Measurements from ENCODE around the gene KRTAP3-1. TPM values are rescaled to one million over a fixed set of nuclear protein-coding genes. Genes with fewer than 3 reads are reported as not detected.
A peak's percentile ranks its signal among the peaks of the same experiment; 100 is the strongest.
"Not testable (repeated sequence)": the region's sequence is repeated elsewhere in the genome, so short reads cannot be mapped to it uniquely, and the experiment has no call there.

Gene KRTAP3-1
- total RNA-seq, 1 donor from 2014 or later = not detected

- Mint-ChIP-seq H3K27ac (no peak overlapping the region), H3K4me1 (ENCODE audit: low read depth) (peaks cover 2% of the 10 kb centered on the region)
These were observed 40.2 kb upstream of the KRTAP3-1 start for GRCh38 chr17:41049110-41049509.

DNA sequence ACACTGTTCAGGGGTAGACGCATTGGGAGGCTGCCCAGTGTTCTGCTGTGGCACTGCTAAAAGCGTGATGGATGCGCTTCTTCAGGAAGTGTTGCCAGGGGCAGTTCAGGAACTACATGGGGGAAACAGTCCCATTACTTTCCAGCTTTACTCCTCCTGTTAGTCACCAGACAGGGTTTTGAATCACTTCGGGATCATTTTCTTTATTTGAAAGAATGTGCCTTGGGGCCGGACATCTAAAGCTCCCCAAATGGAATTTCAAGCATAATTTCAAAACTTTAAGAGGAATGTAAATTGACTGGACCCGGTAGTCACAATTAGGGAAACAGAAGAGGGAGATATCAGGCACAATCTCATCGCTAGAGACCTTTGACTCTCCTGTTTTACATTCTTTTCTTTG lies 39.5 kb upstream of the KRTAP3-1 start:
- TF ChIP-seq, protein P1, sequence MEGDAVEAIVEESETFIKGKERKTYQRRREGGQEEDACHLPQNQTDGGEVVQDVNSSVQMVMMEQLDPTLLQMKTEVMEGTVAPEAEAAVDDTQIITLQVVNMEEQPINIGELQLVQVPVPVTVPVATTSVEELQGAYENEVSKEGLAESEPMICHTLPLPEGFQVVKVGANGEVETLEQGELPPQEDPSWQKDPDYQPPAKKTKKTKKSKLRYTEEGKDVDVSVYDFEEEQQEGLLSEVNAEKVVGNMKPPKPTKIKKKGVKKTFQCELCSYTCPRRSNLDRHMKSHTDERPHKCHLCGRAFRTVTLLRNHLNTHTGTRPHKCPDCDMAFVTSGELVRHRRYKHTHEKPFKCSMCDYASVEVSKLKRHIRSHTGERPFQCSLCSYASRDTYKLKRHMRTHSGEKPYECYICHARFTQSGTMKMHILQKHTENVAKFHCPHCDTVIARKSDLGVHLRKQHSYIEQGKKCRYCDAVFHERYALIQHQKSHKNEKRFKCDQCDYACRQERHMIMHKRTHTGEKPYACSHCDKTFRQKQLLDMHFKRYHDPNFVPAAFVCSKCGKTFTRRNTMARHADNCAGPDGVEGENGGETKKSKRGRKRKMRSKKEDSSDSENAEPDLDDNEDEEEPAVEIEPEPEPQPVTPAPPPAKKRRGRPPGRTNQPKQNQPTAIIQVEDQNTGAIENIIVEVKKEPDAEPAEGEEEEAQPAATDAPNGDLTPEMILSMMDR (IDR thresholded peaks at IDR 0.05; ENCODE audit: unreplicated experiment) = no peak
- Mint-ChIP-seq H3K27ac (no peak overlapping the region), H3K4me1 (ENCODE audit: low read depth) (peaks cover 2% of the 10 kb centered on the region), H3K9me3 (ENCODE audit: low read depth) (peaks cover 12% of the 10 kb centered on the region), H3K4me3 (ENCODE audit: low read depth) (no peak overlapping the region), H3K27me3 (no peaks in the 10 kb centered on the region), H3K36me3 (ENCODE audit: insufficient read depth) (peaks cover under 1% of the 10 kb centered on the region)
- no peak for DNase-seq (ENCODE audit: low spot score, unreplicated experiment)

More at GRCh38 chr17:41049110-41049509, 40.2 kb upstream of the KRTAP3-1 start:
- H3K9me3 Mint-ChIP-seq (ENCODE audit: low read depth) = peaks cover 11% of the 10 kb centered on the region
- peaks cover 2% of the 10 kb centered on the region for H3K36me3 Mint-ChIP-seq (ENCODE audit: insufficient read depth)
- TF ChIP-seq, protein P1 (IDR thresholded peaks at IDR 0.05; ENCODE audit: unreplicated experiment) = no peak
- no peaks in the 10 kb centered on the region for H3K27me3 Mint-ChIP-seq
- DNase-seq (ENCODE audit: low spot score, unreplicated experiment) = no peak
- no peak overlapping the region for H3K4me3 Mint-ChIP-seq (ENCODE audit: low read depth)

DNA sequence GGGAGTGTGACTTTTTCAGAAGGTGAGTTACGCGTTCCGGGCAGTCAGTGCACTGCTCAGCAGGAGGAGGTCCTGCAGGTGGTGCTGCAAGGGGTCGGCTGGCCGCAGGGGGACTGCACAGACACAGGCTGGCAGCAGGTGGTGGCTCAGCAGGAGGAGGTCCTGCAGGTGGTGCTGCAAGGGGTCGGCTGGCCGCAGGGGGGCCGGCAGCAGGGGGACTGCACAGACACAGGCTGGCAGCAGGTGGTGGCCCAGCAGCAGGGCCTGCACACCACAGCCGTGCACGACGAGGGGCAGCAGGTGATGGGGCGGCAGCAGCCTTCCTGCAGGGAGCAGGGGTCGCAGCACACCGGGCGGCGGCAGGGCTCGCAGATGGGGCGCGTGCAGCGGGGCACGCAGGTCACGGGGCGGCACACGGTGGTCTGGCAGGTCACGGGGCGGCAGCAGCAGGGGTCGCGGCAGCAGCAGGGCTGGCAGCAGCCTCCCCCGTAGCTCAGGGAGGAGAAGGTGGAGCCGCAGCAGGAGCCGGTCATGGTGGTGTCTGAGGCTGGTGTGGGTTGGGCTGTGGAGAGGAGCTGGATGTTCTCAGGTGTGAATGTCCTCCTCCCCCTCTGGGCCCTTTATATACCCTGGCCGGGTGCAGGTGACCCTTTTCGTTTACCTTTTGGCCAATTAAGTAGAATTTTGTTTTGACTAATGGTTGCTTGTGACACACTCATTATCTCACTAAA lies 38.0 kb upstream of the KRTAP3-1 start, which contains the start of gene KRTAP2-1:
TSS of gene KRTAP2-1 (minus strand) at position 582 of the 731 bp plus-strand sequence. CDS start at position 533, 49 bp downstream.
- DNase-seq (ENCODE audit: low spot score, unreplicated experiment); H3K4me1 Mint-ChIP-seq (ENCODE audit: low read depth); H3K36me3 Mint-ChIP-seq (ENCODE audit: insufficient read depth); H3K27me3 Mint-ChIP-seq; H3K27ac Mint-ChIP-seq; H3K4me3 Mint-ChIP-seq (ENCODE audit: low read depth): not testable (repeated sequence)
- H3K9me3 Mint-ChIP-seq (ENCODE audit: low read depth) = peaks cover 13% of the 10 kb centered on the region

GRCh38 chr17:41042953-41043352 lies 34.0 kb upstream of the KRTAP3-1 start:
- peaks cover 3% of the 10 kb centered on the region for H3K4me1 Mint-ChIP-seq (ENCODE audit: low read depth)
- H3K4me3 Mint-ChIP-seq (ENCODE audit: low read depth) = no peak overlapping the region
- DNase-seq (ENCODE audit: low spot score, unreplicated experiment) = no peak
- H3K9me3 Mint-ChIP-seq (ENCODE audit: low read depth) = peaks cover 13% of the 10 kb centered on the region
- H3K36me3 Mint-ChIP-seq (ENCODE audit: insufficient read depth) = no peaks in the 10 kb centered on the region
- H3K27ac Mint-ChIP-seq = no peak overlapping the region
- H3K27me3 Mint-ChIP-seq = no peaks in the 10 kb centered on the region
- TF ChIP-seq, protein P1 (IDR thresholded peaks at IDR 0.05; ENCODE audit: unreplicated experiment) = no peak

- Mint-ChIP-seq H3K27ac (peak within 1 kb of the TSS; percentile 81), H3K9me3 (ENCODE audit: low read depth) (peaks cover 13% of the 10 kb centered on the region)
- not testable (repeated sequence) for H3K4me3 Mint-ChIP-seq (ENCODE audit: low read depth); DNase-seq (ENCODE audit: low spot score, unreplicated experiment); H3K27me3 Mint-ChIP-seq; H3K4me1 Mint-ChIP-seq (ENCODE audit: low read depth); H3K36me3 Mint-ChIP-seq (ENCODE audit: insufficient read depth)
These were observed 32.0 kb upstream of the KRTAP3-1 start, which contains the start of gene KRTAP1-1 for GRCh38 chr17:41040783-41041571. Gene KRTAP1-1 (minus strand): TSS chr17:41041450. CDS start chr17:41041397, 53 bp downstream.

GRCh38 chr17:41037853-41038350 lies 29.0 kb upstream of the KRTAP3-1 start:
- H3K27me3 Mint-ChIP-seq = no peaks in the 10 kb centered on the region
- peaks cover 3% of the 10 kb centered on the region for H3K4me1 Mint-ChIP-seq (ENCODE audit: low read depth)
- DNase-seq (ENCODE audit: low spot score, unreplicated experiment) = no peak
- peaks cover 8% of the 10 kb centered on the region for H3K9me3 Mint-ChIP-seq (ENCODE audit: low read depth)
- H3K27ac Mint-ChIP-seq = no peak overlapping the region
- H3K4me3 Mint-ChIP-seq (ENCODE audit: low read depth) = no peak overlapping the region
- TF ChIP-seq, protein P1 (IDR thresholded peaks at IDR 0.05; ENCODE audit: unreplicated experiment) = no peak
- H3K36me3 Mint-ChIP-seq (ENCODE audit: insufficient read depth) = no peaks in the 10 kb centered on the region

- not testable (repeated sequence) for H3K4me1 Mint-ChIP-seq (ENCODE audit: low read depth); H3K27me3 Mint-ChIP-seq; H3K27ac Mint-ChIP-seq
These were observed 25.5 kb upstream of the KRTAP3-1 start, which contains the start of gene KRTAP1-3 for GRCh38 chr17:41034346-41034935. Gene KRTAP1-3 (minus strand): TSS chr17:41034874. CDS start chr17:41034821, 53 bp downstream.

More at GRCh38 chr17:41034346-41034935, 25.5 kb upstream of the KRTAP3-1 start, which contains the start of gene KRTAP1-3:
- H3K36me3 Mint-ChIP-seq (ENCODE audit: insufficient read depth); H3K9me3 Mint-ChIP-seq (ENCODE audit: low read depth); DNase-seq (ENCODE audit: low spot score, unreplicated experiment); H3K4me3 Mint-ChIP-seq (ENCODE audit: low read depth): not testable (repeated sequence)
